ENCODE results near the gene MYBPH. TPM values are rescaled to one million over a fixed set of nuclear protein-coding genes. Genes with fewer than 3 reads are reported as not detected.

MYBPH gene
- total and polyA plus RNA-seq, 2 donors (not counting 3 experiments of a cell fraction or from before 2014, with no cell fraction given) = not detected

GRCh38 chr1:203166192-203166940 lies 9.3 kb downstream of the MYBPH start:
- no TSS peak for BruUV-seq (replicated peaks)

More at GRCh38 chr1:203166192-203166940, 9.3 kb downstream of the MYBPH start:
- intact Hi-C loops (cut with micrococcal nuclease) = no loop called here
- Histone ChIP-seq H3K4me2 (ENCODE audit: insufficient read depth, low read length) (no peak overlapping the region), H3K79me2 (ENCODE audit: control insufficient read depth, insufficient read depth, low read length) (no peaks in the 10 kb centered on the region), H3K9ac (replicated peaks; ENCODE audit: extremely low read depth, insufficient read depth, low read length) (no peak overlapping the region), H4K20me1 (replicated peaks; ENCODE audit: control insufficient read depth, extremely low read depth, insufficient read depth, low read length) (no peaks in the 10 kb centered on the region), H3K4me3 (replicated peaks in 1 of 3; ENCODE audit: insufficient read depth in 1 of 3, low read depth in 1 of 3, low read length in 3 of 3) (no peak overlapping the region), H3K36me3 (ENCODE audit: control insufficient read depth in 2 of 2, extremely low read depth in 1 of 2, insufficient read depth in 2 of 2, low read length in 2 of 2) (no peaks in the 10 kb centered on the region), H3K27ac (ENCODE audit: insufficient read depth, low read depth, low read length) (no peak overlapping the region), H3K4me1 (ENCODE audit: control insufficient read depth, extremely low read depth, insufficient read depth, low read length) (no peaks in the 10 kb centered on the region), H3K9me3 (replicated peaks; ENCODE audit: control insufficient read depth, insufficient read depth, low read length) (no peaks in the 10 kb centered on the region), H3K9me1 (replicated peaks; ENCODE audit: control insufficient read depth, extremely low read depth, insufficient read depth, low read length) (no peaks in the 10 kb centered on the region), H3K27me3 (ENCODE audit: control insufficient read depth in 2 of 2, insufficient read depth in 2 of 2, low read length in 2 of 2) (peaks cover 0 to 10% of the 10 kb centered on the region in 2 experiments), H2AFZ (ENCODE audit: low read depth, low read length) (no peak overlapping the region)
- TF ChIP-seq JUN (IDR thresholded peaks at IDR 0.05; ENCODE audit: borderline replicate concordance, insufficient read depth, insufficient read length, low read depth) (no peak), CTCF (IDR thresholded peaks at IDR 0.05; ENCODE audit: extremely low read depth in 1 of 2, insufficient read depth in 1 of 2, low read depth in 1 of 2, low read length in 2 of 2) (no peak), POLR2AphosphoS5 (IDR thresholded peaks at IDR 0.05; ENCODE audit: insufficient read depth, low read depth, low read length) (no peak), POLR2A (IDR thresholded peaks at IDR 0.05; ENCODE audit: low read depth, low read length) (no peak), EZH2 (IDR thresholded peaks at IDR 0.05; ENCODE audit: borderline replicate concordance, low read depth, low read length, severe bottlenecking) (no peak), GATA2 (IDR thresholded peaks at IDR 0.05; ENCODE audit: insufficient read depth, insufficient read length, low read depth, low read length) (no peak), MYC (IDR thresholded peaks at IDR 0.05; ENCODE audit: low read depth, low read length) (no peak), MAX (IDR thresholded peaks at IDR 0.05; ENCODE audit: insufficient read depth, insufficient read length) (no peak), FOS (IDR thresholded peaks at IDR 0.05; ENCODE audit: borderline replicate concordance, insufficient read depth, low read length) (no peak)
- DNase-seq (ENCODE audit: low read depth, low spot score) (no peak), FAIRE-seq (no peak)
- ChIA-PET CTCF (interaction anchor here (1.1 to 2.8 kb wide), 3 partner anchors 9 to 50 kb away, joined by 5 to 17 read pairs (median 8); partner anchors contain the start of gene MYBPH), POLR2A (no interaction called here)
- dilution Hi-C loops (cut with MboI; ENCODE audit: extremely low pct_ligation_motif_present, low sequenced_read_pairs) = no loop called here

Measured in endothelial cell of umbilical vein (primary cell).